Gastroesophageal sphincter (tissue), 4 donors: ENCODE data around the gene TNP1. TPM values are rescaled to one million over a fixed set of nuclear protein-coding genes. Genes with fewer than 3 reads are reported as not detected.

Experiments
- ATAC-seq: fragments of 150-250 bp; one replicate; pipeline ENCODE4 v1.9.1; 2016; ENCODE audit warnings: mild to moderate bottlenecking, moderate library complexity
- H3K27ac ChIP-seq, 4 donors: fragments of 200-600 bp; sonication (generic) in 3 of 4; 1 replicate in 3 of 4; 2 replicates in 1 of 4; pipeline ENCODE4 v1.5.1; 2016 to 2019
- H3K27me3 ChIP-seq: fragments of 200-600 bp; sonication (generic); one replicate; pipeline ENCODE4 v1.5.1; 2019
- H3K36me3 ChIP-seq, 2 donors: fragments of 200-600 bp; sonication (generic); one replicate each; pipeline ENCODE4 v1.5.1; 2019; ENCODE audit warnings: control low read depth in 1 of 2
- H3K4me1 ChIP-seq, 3 donors: fragments of 200-600 bp; sonication (generic); 1 replicate in 2 of 3; 2 replicates in 1 of 3; pipeline ENCODE4 v1.5.1; 2016 to 2019; ENCODE audit warnings: control low read depth in 2 of 3
- H3K4me3 ChIP-seq, 2 donors: fragments of 200-600 bp; sonication (generic); one replicate each; pipeline ENCODE4 v1.5.1; 2019; ENCODE audit warnings: mild to moderate bottlenecking in 1 of 2, moderate library complexity in 1 of 2
- H3K9me3 ChIP-seq, 3 donors: fragments of 200-600 bp; sonication (generic); one replicate each; pipeline ENCODE4 v1.5.1; 2017 to 2019; ENCODE audit warnings: control low read depth in 2 of 3
- CTCF ChIP-seq, 4 experiments: fragments of 200-600 bp in 2 of 4; fragments of 450-650 bp in 2 of 4; sonication (generic) in 1 of 4; IDR thresholded peaks; one replicate each; pipeline ENCODE4 v1.5.1; 2017 to 2019; ENCODE audit warnings: antibody characterized with exemption in 4 of 4, mild to moderate bottlenecking in 2 of 4, moderate library complexity in 2 of 4
- EP300 ChIP-seq: sonication (generic); formaldehyde crosslinking; IDR thresholded peaks from one replicate; pipeline ENCODE4 v1.6.1; 2017; ENCODE audit warnings: antibody characterized with exemption, mild to moderate bottlenecking
- POLR2A ChIP-seq, 2 donors: fragments of 450-650 bp; IDR thresholded peaks; one replicate each; pipeline ENCODE4 v1.6.1; 2017; ENCODE audit warnings: antibody characterized with exemption in 2 of 2, mild to moderate bottlenecking in 2 of 2, moderate library complexity in 1 of 2
- POLR2AphosphoS5 ChIP-seq: sonication (generic); formaldehyde crosslinking; IDR thresholded peaks from one replicate; pipeline ENCODE4 v1.6.1; 2017; ENCODE audit warnings: antibody characterized with exemption
- WGBS, 2 donors: methylation state at CpG; one replicate each; pipeline ENCODE4 v1.1.5; 2018; ENCODE audit warnings: low coverage in 1 of 2; 5-methylcytosine and 5-hydroxymethylcytosine counted together
- total RNA-seq, 4 donors: library from RNA; depleted of rRNA; stranded (reverse); fragments of >200 nt; gene quantifications; one replicate each; pipeline ENCODE4 v1.1.0, GENCODE V29; 2016

TNP1 gene
- total RNA-seq, 4 donors from 2014 or later, result not detected

DNA sequence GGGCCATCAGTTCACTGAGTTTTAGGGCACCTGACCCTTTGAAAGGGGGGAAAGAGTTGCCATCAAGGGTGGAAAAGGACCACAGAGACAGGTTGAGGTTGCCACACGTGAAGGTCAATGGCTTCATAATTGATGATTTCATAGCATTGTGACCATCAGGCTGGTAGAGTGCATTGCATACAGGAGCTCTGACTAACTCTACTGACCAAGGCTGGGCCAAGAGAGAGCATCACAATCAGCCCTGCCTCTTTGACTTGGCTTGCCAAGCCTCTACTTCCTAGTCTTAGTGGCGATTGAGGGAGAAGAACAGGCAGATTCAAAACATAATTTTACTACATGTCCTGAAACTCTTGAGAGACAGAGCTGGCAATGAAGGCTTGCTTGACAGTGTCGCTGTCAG lies 5.8 kb upstream of the TNP1 start:
- Histone ChIP-seq H3K36me3 (no peaks in the 10 kb centered on the region), H3K27me3 (no peaks in the 10 kb centered on the region), H3K4me1 (no peaks in the 10 kb centered on the region), H3K9me3 (no peaks in the 10 kb centered on the region), H3K27ac (no peak overlapping the region), H3K4me3 (no peak overlapping the region)
- no peak for ATAC-seq
- WGBS, 2 donors, result 94 to 100% methylated on average over 2 of the region's 3 CpGs
- no peak for TF ChIP-seq POLR2A (IDR thresholded peaks at IDR 0.05)
- TF ChIP-seq CTCF (IDR thresholded peaks at IDR 0.05), result no peak
- TF ChIP-seq EP300, result no peak
- TF ChIP-seq POLR2AphosphoS5, result no peak

DNA sequence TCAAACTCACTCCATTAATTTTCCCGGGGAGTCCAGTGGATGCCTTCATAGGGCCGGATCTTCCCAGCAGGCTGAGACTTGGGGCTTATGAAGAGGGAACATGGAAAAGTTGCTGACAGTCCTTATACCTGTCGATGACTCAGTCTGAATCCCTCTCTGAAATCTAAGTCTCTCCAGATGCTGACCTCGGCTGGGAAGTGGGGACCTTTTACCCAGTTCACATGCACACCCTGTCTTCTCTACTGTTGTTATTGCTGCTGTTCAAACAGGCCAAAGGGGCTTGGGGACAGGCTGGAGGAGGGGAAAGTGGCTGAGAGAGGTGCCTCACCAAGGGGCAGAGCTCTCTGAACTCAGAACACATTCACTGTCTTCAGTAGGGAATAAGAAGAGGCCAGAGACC lies 4.1 kb upstream of the TNP1 start:
- Histone ChIP-seq H3K27me3 (no peaks in the 10 kb centered on the region), H3K9me3 (no peaks in the 10 kb centered on the region), H3K4me1 (no peaks in the 10 kb centered on the region), H3K4me3 (no peak overlapping the region), H3K36me3 (no peaks in the 10 kb centered on the region), H3K27ac (no peak overlapping the region)
- WGBS, 2 donors, result 80 to 100% methylated on average over 2 of the region's 4 CpGs
- ATAC-seq, result no peak
- TF ChIP-seq POLR2A (IDR thresholded peaks at IDR 0.05) (no peak), POLR2AphosphoS5 (no peak), EP300 (no peak), CTCF (IDR thresholded peaks at IDR 0.05) (no peak)

DNA sequence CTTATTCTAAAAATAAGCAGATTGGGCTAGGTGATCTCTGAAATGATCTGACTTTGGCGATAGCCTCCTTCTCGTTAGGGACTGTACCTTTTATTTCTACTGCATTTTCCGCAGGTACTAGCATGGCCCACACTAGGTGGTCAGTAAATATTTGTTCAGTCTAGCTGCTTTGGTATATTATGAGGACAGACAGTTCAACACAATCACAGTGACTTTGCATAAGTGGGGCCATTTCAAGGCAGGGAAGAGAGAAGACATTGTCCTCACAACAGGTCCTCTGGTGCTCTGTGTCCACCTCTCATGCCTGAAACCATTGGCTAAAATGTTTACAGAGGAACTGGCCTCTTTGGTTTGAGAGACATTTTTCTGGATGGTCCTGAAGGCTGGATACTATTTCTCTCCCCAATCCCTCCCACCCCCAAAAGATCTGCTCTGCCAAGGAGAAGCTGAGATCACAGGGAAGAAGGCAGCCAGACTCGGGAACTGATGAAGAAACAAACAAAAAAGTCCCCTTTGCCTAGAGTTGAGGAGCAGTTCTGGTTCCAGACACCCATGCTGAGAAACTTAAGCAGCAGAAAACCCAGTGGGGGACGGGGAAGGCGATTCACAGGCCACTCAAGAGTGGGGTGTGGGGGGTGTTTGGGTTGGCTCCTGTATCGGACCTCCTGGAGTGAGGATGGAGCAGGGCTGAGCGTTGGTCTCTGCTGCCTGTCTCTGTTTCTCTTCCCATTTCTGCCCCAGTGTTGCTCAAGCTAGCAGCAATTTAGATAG lies 2.9 kb upstream of the TNP1 start:
- 80 to 82% methylated on average over 5 to 7 of the region's 8 CpGs for WGBS, 2 donors
- no peaks in the 10 kb centered on the region for H3K9me3 ChIP-seq
- no peak for ATAC-seq
- no peaks in the 10 kb centered on the region for H3K27me3 ChIP-seq
- peak overlapping the region in 1 of 4 donors; percentile 44 for H3K27ac ChIP-seq
- no peak for TF ChIP-seq CTCF (IDR thresholded peaks at IDR 0.05)
- no peak for TF ChIP-seq EP300
- no peak for TF ChIP-seq POLR2A (IDR thresholded peaks at IDR 0.05)
- TF ChIP-seq POLR2AphosphoS5, result no peak
- no peaks in the 10 kb centered on the region for H3K4me1 ChIP-seq
- no peaks in the 10 kb centered on the region for H3K36me3 ChIP-seq
- H3K4me3 ChIP-seq, result no peak overlapping the region

- Histone ChIP-seq H3K27ac (no peak overlapping the region), H3K36me3 (no peaks in the 10 kb centered on the region), H3K27me3 (no peaks in the 10 kb centered on the region), H3K4me1 (peaks cover 0 to 18% (median 2%) of the 10 kb centered on the region in 3 donors), H3K9me3 (no peaks in the 10 kb centered on the region), H3K4me3 (no peak overlapping the region)
- WGBS, 2 donors, result 76 to 81% methylated on average over 2 of the region's 2 CpGs
- TF ChIP-seq CTCF (IDR thresholded peaks at IDR 0.05) (no peak), POLR2A (IDR thresholded peaks at IDR 0.05) (no peak), EP300 (no peak), POLR2AphosphoS5 (no peak)
- ATAC-seq, result no peak
These were observed 718 bp upstream of the TNP1 start for GRCh38 chr2:216860426-216861137.
